ENCODE data around the gene KCNK16.

GRCh38 chr6:39350723-39351505, 28.4 kb upstream of the KCNK16 start:
- no peak for TF ChIP-seq CTCF (IDR thresholded peaks at IDR 0.05)
- TF ChIP-seq EZH2 (IDR thresholded peaks at IDR 0.05; ENCODE audit: borderline replicate concordance, insufficient read depth, low read depth, low read length, poor library complexity, severe bottlenecking), result no peak

All from B cell (primary cell).